Hepatic stellate cell (primary cell): Measurements from ENCODE around the gene ALDOC.
"Not testable (repeated sequence)": the region's sequence is repeated elsewhere in the genome, so short reads cannot be mapped to it uniquely, and the experiment has no call there.

Experiments
- DNase-seq: peaks from one replicate; pipeline ENCODE4 v3.0.0; 2011; ENCODE audit warnings: low spot score

Gene ALDOC

GRCh38 chr17:28582513-28582912, 5.8 kb upstream of the ALDOC start:
- DNase-seq = no peak

DNA sequence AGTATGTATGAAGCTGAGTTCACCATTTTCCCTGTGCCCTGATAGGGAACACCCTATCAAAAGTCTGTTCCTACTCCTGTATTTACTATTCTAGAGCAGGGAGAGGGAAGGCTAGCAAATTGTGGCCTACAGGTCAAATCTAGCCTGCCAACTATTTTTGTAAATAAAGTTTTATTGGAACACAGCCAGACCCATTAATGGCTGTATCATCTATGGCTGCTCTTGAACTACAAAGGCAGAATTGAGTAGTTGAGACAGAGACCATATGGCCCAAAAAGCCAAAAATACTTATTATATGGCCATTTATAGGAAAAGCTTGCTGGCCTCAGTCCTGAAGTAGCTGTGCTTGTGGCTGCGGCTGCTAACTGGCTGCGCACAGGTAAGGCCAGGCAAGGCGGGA, 4.3 kb upstream of the ALDOC start:
- no peak for DNase-seq

DNA sequence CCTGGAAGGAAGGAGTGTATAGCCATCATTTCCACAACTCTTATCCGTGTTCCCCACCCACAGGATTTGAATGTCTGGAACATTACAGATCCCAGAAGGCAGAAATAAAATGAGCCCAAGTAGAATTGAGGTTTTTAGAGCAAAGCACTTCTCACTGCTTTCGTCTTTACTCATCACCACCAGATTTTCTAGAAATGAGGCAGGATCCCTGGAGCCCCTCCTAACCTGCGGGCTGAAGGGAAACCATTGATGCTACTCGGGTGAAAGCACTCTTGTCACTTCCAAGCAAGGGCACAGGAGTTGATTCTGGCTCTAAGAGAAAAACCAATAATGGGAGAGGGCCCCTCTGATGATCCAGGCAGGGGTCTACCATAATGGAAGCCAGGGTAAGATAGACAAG, 2.8 kb upstream of the ALDOC start:
- no peak for DNase-seq

GRCh38 chr17:28578246-28579195, 1.8 kb upstream of the ALDOC start:
- DNase-seq = no peak

GRCh38 chr17:28577466-28577824, 750 bp upstream of the ALDOC start:
- no peak for DNase-seq

GRCh38 chr17:28576016-28576415, 679 bp downstream of the ALDOC start:
- DNase-seq = not testable (repeated sequence)

- no peak for DNase-seq
These were observed 1.4 kb downstream of the ALDOC start for GRCh38 chr17:28575126-28575795.

DNA sequence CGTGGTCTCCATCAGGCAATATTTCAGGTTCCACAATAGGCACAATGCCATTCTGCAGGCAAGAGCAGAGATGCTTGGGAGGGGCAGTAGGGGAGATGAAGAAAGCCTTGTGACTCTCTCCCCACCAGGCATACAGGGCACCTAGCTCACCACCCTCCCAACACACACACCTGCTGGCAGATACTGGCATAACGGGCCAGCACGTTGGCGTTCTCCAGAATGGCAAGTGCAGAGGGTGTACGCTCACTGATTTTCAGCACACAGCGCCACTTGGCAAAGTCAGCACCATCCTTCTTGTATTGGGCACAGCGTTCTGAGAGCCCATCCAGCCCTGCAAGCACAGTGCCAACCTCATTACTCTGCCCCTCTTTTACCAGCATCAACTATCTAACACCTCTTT, 2.2 kb downstream of the ALDOC start:
- DNase-seq = no peak

DNA sequence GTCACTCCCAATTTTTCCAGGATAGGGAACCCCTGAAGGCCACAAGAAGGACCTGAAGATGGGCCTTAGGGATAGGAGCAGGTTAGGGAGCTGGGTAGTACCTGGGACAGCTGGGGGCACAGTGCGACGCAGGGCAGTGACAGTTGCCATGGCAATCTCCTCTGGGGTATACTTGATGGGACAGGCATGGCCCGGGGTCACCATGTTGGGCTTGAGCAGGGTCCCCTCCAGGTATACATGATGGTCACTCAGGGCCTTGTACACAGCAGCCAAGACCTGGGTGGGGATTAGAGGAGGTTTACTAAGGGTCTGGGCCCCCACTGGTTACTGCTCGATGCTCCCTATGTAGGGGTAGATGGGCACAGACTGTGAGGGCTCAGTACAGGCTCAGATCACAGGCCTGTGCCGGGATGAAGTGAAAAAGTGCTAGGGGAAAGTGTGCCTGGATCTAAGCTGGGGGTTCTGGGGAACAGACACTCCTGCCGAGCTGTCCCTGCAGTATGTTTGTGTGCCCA, 2.7 kb downstream of the ALDOC start:
- no peak for DNase-seq

DNA sequence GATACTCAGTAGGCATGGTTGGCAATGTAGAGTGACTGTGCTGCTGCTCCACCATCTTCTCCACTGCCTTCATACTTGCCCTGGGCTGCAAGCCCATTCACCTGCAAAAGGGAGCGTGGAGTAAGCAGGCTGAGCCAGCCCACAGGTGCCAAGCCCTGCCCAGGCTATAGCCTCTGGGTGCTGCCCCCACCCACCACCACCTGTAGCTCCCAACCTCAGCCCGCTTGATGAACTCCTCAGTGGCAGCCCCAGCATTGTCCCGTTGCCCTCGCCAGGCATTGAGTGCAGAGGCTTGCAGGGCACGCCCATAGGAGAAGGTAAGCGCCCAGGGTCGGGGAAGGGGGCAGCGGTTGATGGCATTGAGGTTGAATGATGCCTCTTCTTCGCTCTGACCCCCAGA, 3.2 kb downstream of the ALDOC start:
- DNase-seq = no peak

GRCh38 chr17:28573040-28573380, 3.7 kb downstream of the ALDOC start:
- peak; percentile 40 for DNase-seq

- DNase-seq = no peak
These were observed 4.2 kb downstream of the ALDOC start for GRCh38 chr17:28572259-28573039.

DNA sequence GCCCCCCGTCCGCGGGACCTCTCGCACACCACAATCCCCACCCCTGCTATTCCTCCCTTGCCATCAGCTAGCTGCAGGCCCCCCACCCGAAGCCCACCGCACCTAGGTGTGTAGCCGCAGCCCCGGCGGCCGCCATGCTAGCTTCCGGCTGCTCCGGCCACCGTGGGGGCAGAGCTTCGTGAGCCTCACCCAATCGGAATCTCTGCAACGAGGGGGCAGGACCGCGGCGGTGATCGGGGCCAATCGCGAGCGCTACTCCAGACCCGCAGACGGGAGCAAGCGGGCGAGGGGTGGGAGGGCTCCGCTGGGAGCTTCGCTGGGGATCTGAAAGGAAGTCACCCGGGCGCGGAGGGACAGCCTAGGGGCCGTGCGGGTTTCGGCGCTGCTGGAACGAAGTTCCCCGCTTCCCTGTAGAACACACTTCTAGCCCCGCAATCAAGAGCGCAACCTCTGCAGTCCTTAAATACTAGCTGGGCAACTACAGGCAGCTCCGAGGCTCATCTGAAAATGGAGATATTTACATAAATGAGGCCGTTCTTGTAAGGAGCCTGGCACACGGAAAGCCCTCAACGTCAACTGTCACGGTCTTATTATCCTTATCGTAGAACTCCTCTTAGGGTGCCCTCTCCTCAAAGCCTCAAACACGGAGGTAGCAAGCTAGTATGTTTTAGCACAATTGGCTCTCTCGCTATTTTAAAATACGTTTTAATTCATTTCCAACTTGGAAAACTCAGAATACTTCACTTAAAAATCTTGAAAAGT, 5.2 kb downstream of the ALDOC start, which contains the start of gene PIGS:
TSS of gene PIGS (minus strand) at position 164 of the 762 bp plus-strand sequence. CDS start at position 136, 28 bp downstream.
- peak; percentile 99 for DNase-seq

DNA sequence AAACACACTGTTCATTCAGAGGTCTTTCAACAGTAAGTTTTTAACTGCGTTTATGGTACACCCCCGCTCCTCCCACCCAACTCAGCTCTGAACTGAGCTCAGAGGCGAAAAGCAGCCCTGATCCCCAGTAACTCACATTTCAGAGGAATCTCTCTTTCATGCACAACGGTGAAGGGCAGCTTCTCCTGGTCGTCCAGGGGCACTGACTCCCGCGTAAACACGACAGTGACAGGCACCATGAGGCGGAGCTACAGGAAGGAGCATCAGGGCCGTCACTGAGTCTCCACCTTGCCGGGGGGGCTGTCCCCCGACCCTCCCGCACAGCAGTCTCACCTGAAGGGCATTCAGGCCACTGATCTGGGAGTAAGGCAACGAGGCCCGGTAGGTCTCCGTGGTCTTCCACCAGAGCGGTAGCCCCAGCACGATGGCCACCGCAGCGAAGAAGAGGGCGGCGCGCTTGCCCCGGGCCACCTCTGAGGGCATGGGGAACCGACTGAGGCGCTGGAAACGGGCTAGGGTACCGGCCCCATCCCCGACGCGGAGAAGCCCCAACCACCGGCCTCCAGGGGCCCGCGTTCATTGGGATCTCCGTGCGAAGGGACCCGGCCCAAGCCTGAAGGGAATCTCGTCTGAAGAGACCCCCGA, 5.9 kb downstream of the ALDOC start:
- DNase-seq = peak; percentile 43

DNA sequence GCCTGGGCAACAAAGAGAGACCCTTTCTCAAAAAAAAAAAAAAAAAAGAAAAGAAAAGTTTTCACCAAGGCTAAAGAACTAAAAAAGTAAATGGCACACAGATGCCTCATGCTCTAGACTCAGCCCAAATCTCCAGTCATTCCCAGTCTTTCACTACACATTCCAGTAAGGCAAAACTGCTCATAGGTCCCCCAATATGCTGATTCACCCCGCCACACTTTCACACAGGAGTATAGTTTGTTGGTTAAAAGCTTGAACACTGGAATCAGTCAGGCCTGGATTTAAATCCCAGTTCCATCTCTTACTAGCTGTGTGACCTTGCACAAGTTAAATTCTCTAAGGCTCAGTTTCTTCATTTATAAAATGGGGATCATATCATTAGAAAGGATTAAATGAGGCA, 7.2 kb downstream of the ALDOC start:
- DNase-seq = no peak

GRCh38 chr17:28567604-28568003, 9.1 kb downstream of the ALDOC start:
- DNase-seq = no peak

- DNase-seq = peak; percentile 70
These were observed 13.2 kb downstream of the ALDOC start for GRCh38 chr17:28563475-28563874.

- no peak for DNase-seq
These were observed 21.7 kb downstream of the ALDOC start for GRCh38 chr17:28555022-28555421.

- DNase-seq = no peak
These were observed 22.1 kb downstream of the ALDOC start for GRCh38 chr17:28554565-28554964.

- DNase-seq = no peak
These were observed 23.6 kb downstream of the ALDOC start for GRCh38 chr17:28553000-28553505.
